Naive thymus-derived CD8-positive, alpha-beta T cell (primary cell): ENCODE results near the gene PHOSPHO2. TPM values are rescaled to one million over a fixed set of nuclear protein-coding genes. Genes with fewer than 3 reads are reported as not detected.
"Not testable (repeated sequence)": the region's sequence is repeated elsewhere in the genome, so short reads cannot be mapped to it uniquely, and the experiment has no call there.

ENCODE experiments used
- ATAC-seq, 2 donors: fragments of 150-1000 bp; cut with Tn5 transposase in 1 of 2; sonication (Bioruptor Pico), chemical (Tn5 transposase) in 1 of 2; 1 replicate in 1 of 2; 2 replicates in 1 of 2; pipeline ENCODE4 v1.10.0; 2021; ENCODE audit warnings: mild to moderate bottlenecking in 2 of 2, moderate library complexity in 2 of 2
- POLR2A ChIA-PET: fragments of 350-600 bp; sonication (Branson Sonifier 250); formaldehyde crosslinking; loops from one replicate; lab custom pipeline; 2021; ENCODE audit warnings: antibody characterized with exemption; lab: Charles Lee
- DNase-seq, 10 donors: peaks; one replicate each; pipeline versions ENCODE4 v3.0.0 to v3.0.0-alpha.2; 2020 to 2022
- H3K27ac Mint-ChIP-seq, 10 donors: one replicate each; pipeline ENCODE4 v1.8.0; 2020 to 2022; ENCODE audit warnings: mild to moderate bottlenecking in 10 of 10, mixed read lengths in 10 of 10, moderate library complexity in 4 of 10, inconsistent platforms in 1 of 10
- H3K27me3 Mint-ChIP-seq, 5 donors: one replicate each; pipeline ENCODE4 v1.8.0; 2021 to 2022; ENCODE audit warnings: mixed read lengths in 5 of 5
- H3K36me3 Mint-ChIP-seq, 3 donors: one replicate each; pipeline ENCODE4 v1.8.0; 2020 to 2022; ENCODE audit warnings: mixed read lengths in 3 of 3, mild to moderate bottlenecking in 2 of 3, inconsistent platforms in 1 of 3
- H3K4me1 Mint-ChIP-seq, 4 donors: one replicate each; pipeline ENCODE4 v1.8.0; 2021 to 2022; ENCODE audit warnings: mixed read lengths in 4 of 4
- H3K4me3 Mint-ChIP-seq, 10 donors: one replicate each; pipeline ENCODE4 v1.8.0; 2020 to 2022; ENCODE audit warnings: mild to moderate bottlenecking in 10 of 10, mixed read lengths in 10 of 10, moderate library complexity in 6 of 10, inconsistent platforms in 1 of 10
- H3K9me3 Mint-ChIP-seq, 9 donors: one replicate each; pipeline ENCODE4 v1.8.0; 2020 to 2022; ENCODE audit warnings: mixed read lengths in 9 of 9, mild to moderate bottlenecking in 3 of 9, inconsistent platforms in 1 of 9, moderate library complexity in 1 of 9
- polyA plus RNA-seq, 3 donors: library from polyadenylated mRNA; unstranded; fragments of 300-500 nt; fragmentation: Illumina TruSeq; gene quantifications; one replicate each; pipeline ENCODE4 v1.2.3, GENCODE V29; 2021
- total RNA-seq, 8 experiments: library from RNA in 2 of 8; stranded (reverse) in 2 of 8; gene quantifications; one replicate each; pipeline ENCODE4 v1.2.3 and lab custom pipeline; 2021 to 2026

Gene PHOSPHO2
- total and polyA plus RNA-seq, 5 experiments from 2014 or later: 5.5 to 8.8 (median 7.7) TPM

DNA sequence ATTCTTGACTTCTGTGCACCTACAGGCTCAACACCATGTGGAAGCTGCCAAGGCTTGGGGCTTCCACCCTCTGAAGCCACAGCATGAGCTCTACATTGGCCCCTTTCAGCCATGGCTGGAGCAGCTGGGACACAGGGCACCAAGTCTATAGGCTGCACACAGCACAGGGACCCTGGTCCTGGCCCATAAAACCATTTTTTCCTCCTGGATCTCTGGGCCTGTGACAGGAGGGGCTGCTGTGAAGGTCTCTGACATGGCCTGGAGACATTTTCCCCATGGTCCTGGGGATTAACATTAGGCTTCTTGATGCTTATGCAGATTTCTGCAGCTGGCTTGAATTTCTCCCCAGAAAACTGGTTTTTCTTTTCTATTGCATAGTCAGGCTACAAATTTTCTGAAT lies 6.3 kb upstream of the PHOSPHO2 start:
- not testable (repeated sequence) for ATAC-seq

DNA sequence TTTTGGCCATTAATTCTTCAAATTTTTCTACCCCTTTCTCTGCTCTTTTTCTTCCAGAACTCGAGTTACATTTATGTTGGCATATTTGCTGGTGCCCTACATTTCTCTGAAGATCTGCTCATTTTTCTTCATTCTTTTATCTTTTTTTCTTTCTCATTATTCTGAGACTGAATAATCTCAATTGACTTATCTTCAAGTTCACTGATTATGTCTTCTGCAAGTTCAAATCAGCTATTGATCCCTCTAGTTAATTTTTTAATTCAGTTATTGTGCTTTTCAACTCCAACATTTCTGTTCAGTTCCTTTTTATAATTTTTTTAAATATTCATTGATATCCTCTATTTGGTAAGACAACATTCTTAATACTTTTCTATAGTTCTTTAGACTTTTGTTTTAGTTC lies 3.3 kb upstream of the PHOSPHO2 start:
- Mint-ChIP-seq H3K27ac (peak overlapping the region in 1 of 10 donors; percentile 87), H3K4me1 (peaks cover 7 to 21% (median 19%) of the 10 kb centered on the region in 4 donors), H3K36me3 (peaks cover 0 to 21% (median 14%) of the 10 kb centered on the region in 3 donors), H3K4me3 (no peak overlapping the region), H3K27me3 (peaks cover 0 to 16% (median 4%) of the 10 kb centered on the region in 5 donors), H3K9me3 (peaks cover 6 to 28% (median 23%) of the 10 kb centered on the region in 9 donors)
- POLR2A ChIA-PET: no interaction called here
- no peak for ATAC-seq
- no peak for DNase-seq

More for the DNA sequence above, 6.3 kb upstream of the PHOSPHO2 start:
- H3K27me3 Mint-ChIP-seq: peaks cover 0 to 16% (median 4%) of the 10 kb centered on the region in 5 donors
- H3K4me1 Mint-ChIP-seq: peaks cover 0 to 10% (median 0%) of the 10 kb centered on the region in 4 donors
- POLR2A ChIA-PET, H3K4me3 Mint-ChIP-seq, H3K27ac Mint-ChIP-seq, DNase-seq: not testable (repeated sequence)
- H3K9me3 Mint-ChIP-seq: peaks cover 6 to 28% (median 23%) of the 10 kb centered on the region in 9 donors
- peaks cover 0 to 21% (median 14%) of the 10 kb centered on the region in 3 donors for H3K36me3 Mint-ChIP-seq

DNA sequence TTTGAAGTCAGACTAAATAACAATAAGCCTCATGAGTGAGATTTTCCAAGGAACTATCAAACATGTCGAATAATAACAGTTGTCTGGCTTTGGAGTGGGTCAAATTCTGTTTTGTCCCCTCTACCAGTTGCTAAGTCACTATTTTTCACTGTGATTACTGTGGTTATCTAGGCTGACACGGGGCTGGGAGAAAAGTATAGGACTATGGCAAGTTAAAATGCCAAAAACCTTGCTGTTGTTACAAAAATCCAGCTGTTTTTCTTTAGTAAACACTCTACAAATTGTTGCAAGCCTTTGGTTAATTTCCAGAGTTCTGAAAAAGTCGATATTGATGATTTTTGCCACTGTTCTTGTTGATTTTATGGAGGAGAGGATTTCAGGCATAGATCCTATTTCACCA lies 1.6 kb upstream of the PHOSPHO2 start:
- peaks cover 0 to 16% (median 4%) of the 10 kb centered on the region in 5 donors for H3K27me3 Mint-ChIP-seq
- POLR2A ChIA-PET: no interaction called here
- peaks cover 6 to 28% (median 23%) of the 10 kb centered on the region in 9 donors for H3K9me3 Mint-ChIP-seq
- peaks cover 7 to 21% (median 20%) of the 10 kb centered on the region in 4 donors for H3K4me1 Mint-ChIP-seq
- peak overlapping the region in 6 of 10 donors; percentile 19 to 100 (median 86) for H3K27ac Mint-ChIP-seq
- ATAC-seq (no peak), DNase-seq (peak in 1 of 10 donors; percentile 7)
- H3K4me3 Mint-ChIP-seq: no peak overlapping the region
- peaks cover 8 to 21% (median 14%) of the 10 kb centered on the region in 3 donors for H3K36me3 Mint-ChIP-seq

DNA sequence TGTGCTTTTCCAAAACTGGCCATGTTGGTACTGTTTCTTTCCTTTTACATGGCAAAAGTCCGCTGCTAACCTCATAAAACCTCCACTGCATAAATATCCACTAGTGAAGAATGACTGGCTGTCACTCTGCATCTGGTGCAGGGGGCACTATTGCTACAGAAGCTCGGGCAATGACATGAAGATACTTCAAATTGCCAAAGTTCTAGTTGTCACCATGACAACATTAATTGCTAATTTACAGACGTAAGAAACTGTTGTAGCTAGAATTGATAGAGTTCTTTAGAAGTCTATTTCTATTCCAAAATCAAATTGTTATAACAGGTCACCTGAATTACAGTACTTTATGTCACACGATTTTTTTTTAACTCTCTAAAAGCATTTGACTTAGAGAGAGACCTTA lies 909 bp upstream of the PHOSPHO2 start:
- peaks cover 7 to 24% (median 20%) of the 10 kb centered on the region in 4 donors for H3K4me1 Mint-ChIP-seq
- ATAC-seq (no peak), DNase-seq (peak in 6 of 10 donors; percentile 14 to 50 (median 38))
- peak overlapping the region; percentile 83 to 97 (median 91) for H3K4me3 Mint-ChIP-seq
- peaks cover 11 to 18% (median 14%) of the 10 kb centered on the region in 3 donors for H3K36me3 Mint-ChIP-seq
- POLR2A ChIA-PET: no interaction called here
- H3K27me3 Mint-ChIP-seq: peaks cover 0 to 16% (median 4%) of the 10 kb centered on the region in 5 donors
- H3K27ac Mint-ChIP-seq: peak overlapping the region; percentile 91 to 100 (median 99)
- peaks cover 6 to 26% (median 21%) of the 10 kb centered on the region in 9 donors for H3K9me3 Mint-ChIP-seq

DNA sequence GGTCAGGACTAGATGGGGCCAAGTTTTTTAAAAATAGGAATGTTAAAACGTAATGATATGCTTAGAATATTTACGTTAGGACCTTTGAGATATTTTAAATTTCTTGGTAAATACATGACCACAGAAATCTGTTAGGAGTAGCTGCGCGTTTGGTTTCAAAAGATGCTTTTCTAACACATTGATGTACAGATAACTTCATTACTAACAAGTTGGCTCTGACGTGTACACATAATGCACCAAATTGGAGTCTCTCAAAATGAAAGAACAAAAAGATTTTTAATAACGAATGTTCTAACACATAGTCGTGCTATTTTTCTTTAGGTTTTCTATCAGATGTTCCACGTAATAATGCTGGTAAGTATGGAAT lies 608 bp downstream of the PHOSPHO2 start:
- peak overlapping the region; percentile 83 to 97 (median 91) for H3K4me3 Mint-ChIP-seq
- H3K4me1 Mint-ChIP-seq: peaks cover 7 to 29% (median 23%) of the 10 kb centered on the region in 4 donors
- peak overlapping the region; percentile 84 to 100 (median 99) for H3K27ac Mint-ChIP-seq
- ATAC-seq (no peak), DNase-seq (no peak)
- H3K36me3 Mint-ChIP-seq: peaks cover 13 to 22% (median 16%) of the 10 kb centered on the region in 3 donors
- POLR2A ChIA-PET: interaction anchor here (1.0 kb wide), 2 partner anchors 104 to 110 kb away, joined by 3 to 5 read pairs; partner anchors contain the start of genes PPIG and SSB
- H3K27me3 Mint-ChIP-seq: peaks cover 0 to 16% (median 2%) of the 10 kb centered on the region in 5 donors
- peaks cover 3 to 18% (median 12%) of the 10 kb centered on the region in 9 donors for H3K9me3 Mint-ChIP-seq

GRCh38 chr2:169696381-169696780 lies 2.1 kb downstream of the PHOSPHO2 start:
- Mint-ChIP-seq H3K4me1 (peaks cover 7 to 30% (median 23%) of the 10 kb centered on the region in 4 donors), H3K27me3 (peaks cover 0 to 6% (median 0%) of the 10 kb centered on the region in 5 donors), H3K36me3 (peaks cover 5 to 32% (median 16%) of the 10 kb centered on the region in 3 donors), H3K9me3 (peaks cover 0 to 8% (median 6%) of the 10 kb centered on the region in 9 donors), H3K27ac (peak overlapping the region in 1 of 10 donors; percentile 12), H3K4me3 (no peak overlapping the region)
- ATAC-seq (no peak), DNase-seq (no peak)
- POLR2A ChIA-PET: no interaction called here

DNA sequence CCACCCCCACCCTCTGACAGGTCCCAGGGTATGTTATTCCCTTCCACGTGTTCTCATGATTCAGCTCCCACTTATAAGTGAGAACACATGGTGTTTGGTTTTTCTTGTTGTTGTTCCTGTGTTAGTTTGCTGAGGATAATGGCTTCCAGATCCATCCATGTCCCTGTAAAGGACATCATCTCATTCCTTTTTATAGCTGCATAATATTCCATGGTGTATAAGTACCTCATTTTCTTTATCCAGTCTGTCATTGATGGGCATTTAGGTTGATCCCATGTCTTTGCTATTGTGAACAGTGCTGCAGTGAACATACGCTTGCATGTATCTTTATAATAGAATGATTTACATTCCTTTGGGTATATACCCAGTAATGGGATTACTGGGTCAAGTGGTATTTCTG lies 4.9 kb downstream of the PHOSPHO2 start:
- POLR2A ChIA-PET: interaction anchor here (0.7 kb wide), 1 partner anchor 1249 kb away, joined by 12 read pairs; no protein-coding TSS in a partner anchor
- peaks cover 1 to 22% (median 14%) of the 10 kb centered on the region in 4 donors for H3K4me1 Mint-ChIP-seq
- not testable (repeated sequence) for H3K4me3 Mint-ChIP-seq, H3K9me3 Mint-ChIP-seq, H3K27ac Mint-ChIP-seq, H3K27me3 Mint-ChIP-seq, DNase-seq, ATAC-seq
- H3K36me3 Mint-ChIP-seq: peaks cover 0 to 40% (median 21%) of the 10 kb centered on the region in 3 donors

DNA sequence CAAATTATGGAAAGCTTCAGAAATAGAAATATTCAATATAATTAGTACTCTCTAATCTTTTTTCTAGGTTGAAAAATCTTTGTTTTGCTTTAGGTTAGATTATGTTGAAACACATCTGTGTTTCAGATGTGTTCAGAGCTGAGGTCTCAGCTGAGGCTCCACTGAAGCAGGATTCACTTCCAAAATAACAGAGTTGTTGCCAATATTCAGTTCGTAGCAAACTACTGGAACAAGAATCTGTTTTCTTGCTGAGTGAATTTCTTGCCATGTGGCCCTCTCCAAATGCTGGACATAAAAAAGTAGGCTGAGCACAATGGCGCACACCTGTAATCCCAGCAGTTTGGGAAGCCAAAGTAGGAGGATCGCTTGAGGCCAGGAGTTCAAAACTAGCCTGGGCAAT lies 8.7 kb downstream of the PHOSPHO2 start:
- H3K27me3 Mint-ChIP-seq: no peaks in the 10 kb centered on the region
- no peak overlapping the region for H3K4me3 Mint-ChIP-seq
- H3K4me1 Mint-ChIP-seq: peaks cover 0 to 9% (median 4%) of the 10 kb centered on the region in 4 donors
- peaks cover 0 to 33% (median 23%) of the 10 kb centered on the region in 3 donors for H3K36me3 Mint-ChIP-seq
- no peak overlapping the region for H3K27ac Mint-ChIP-seq
- ATAC-seq (no peak), DNase-seq (no peak)
- no peaks in the 10 kb centered on the region for H3K9me3 Mint-ChIP-seq
- POLR2A ChIA-PET: interaction anchor here (0.5 kb wide), 1 partner anchor 96 kb away, joined by 4 read pairs; the partner anchor contains the start of gene SSB

DNA sequence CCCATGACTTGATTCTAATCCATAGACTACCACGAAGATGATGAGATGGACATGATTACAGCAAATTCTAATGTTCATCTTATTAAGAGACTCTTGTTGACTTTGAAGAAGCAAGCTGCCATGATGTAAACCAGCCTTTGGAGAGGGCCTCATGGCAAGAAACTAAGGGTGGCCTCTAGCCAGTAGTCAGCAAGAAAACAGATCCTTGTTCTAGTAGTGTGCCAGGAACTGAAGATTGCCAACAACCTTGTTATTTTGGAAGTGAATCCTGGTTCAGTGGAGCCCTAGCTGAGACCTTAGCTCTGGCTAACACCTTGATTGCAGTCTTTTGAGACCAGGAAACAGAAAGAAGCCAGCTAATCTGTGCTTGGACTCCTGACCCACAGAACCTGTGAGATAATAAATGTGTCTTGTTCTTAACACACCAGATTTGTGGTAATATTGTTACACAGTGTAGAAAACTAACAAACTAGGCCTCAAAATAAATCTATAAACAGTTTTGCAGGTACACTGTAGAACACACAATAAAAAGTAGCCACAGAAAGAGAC lies 10.0 kb downstream of the PHOSPHO2 start:
- ATAC-seq (no peak), DNase-seq (no peak)
- Mint-ChIP-seq H3K27ac (no peak overlapping the region), H3K9me3 (no peaks in the 10 kb centered on the region), H3K4me1 (peaks cover 0 to 6% (median 3%) of the 10 kb centered on the region in 4 donors), H3K36me3 (peaks cover 0 to 27% (median 19%) of the 10 kb centered on the region in 3 donors), H3K27me3 (no peaks in the 10 kb centered on the region), H3K4me3 (no peak overlapping the region)
- POLR2A ChIA-PET: no interaction called here

GRCh38 chr2:169705927-169706326 lies 11.7 kb downstream of the PHOSPHO2 start:
- POLR2A ChIA-PET: no interaction called here
- Mint-ChIP-seq H3K9me3 (no peaks in the 10 kb centered on the region), H3K4me1 (peaks cover 0 to 2% (median 0%) of the 10 kb centered on the region in 4 donors), H3K36me3 (peaks cover 0 to 17% (median 15%) of the 10 kb centered on the region in 3 donors), H3K27me3 (no peaks in the 10 kb centered on the region), H3K4me3 (no peak overlapping the region), H3K27ac (no peak overlapping the region)
- DNase-seq: no peak
- no peak for ATAC-seq

- H3K27me3 Mint-ChIP-seq: no peaks in the 10 kb centered on the region
- no peak overlapping the region for H3K4me3 Mint-ChIP-seq
- ATAC-seq: no peak
These were observed 13.4 kb downstream of the PHOSPHO2 start for GRCh38 chr2:169707626-169708025.

DNA sequence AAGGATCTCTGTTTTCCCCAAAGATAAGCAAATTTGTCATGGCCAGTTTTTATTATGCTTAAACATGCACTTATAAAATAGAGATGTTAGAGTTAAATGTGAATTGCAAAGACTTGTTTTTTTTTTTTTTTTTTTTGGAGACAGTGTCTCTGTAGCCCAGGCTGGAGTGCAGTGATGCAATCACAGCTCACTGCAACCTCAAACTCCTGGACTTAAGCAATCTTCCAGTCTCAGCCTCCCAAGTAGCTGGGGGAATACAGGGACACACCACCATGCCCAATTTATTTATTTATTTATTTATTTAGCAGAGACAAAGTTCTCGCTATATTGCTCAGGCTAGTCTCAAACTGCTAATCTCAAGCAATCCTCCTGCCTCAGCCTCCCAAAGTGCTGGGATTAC lies 15.1 kb downstream of the PHOSPHO2 start:
- Mint-ChIP-seq H3K4me3 (no peak overlapping the region), H3K27ac (no peak overlapping the region), H3K27me3 (no peaks in the 10 kb centered on the region), H3K9me3 (peaks cover 0 to 7% (median 3%) of the 10 kb centered on the region in 9 donors), H3K36me3 (peaks cover 2 to 12% (median 7%) of the 10 kb centered on the region in 3 donors), H3K4me1 (peaks cover 0 to 2% (median 0%) of the 10 kb centered on the region in 4 donors)
- ATAC-seq (no peak), DNase-seq (no peak)
- POLR2A ChIA-PET: no interaction called here

More at GRCh38 chr2:169707626-169708025, 13.4 kb downstream of the PHOSPHO2 start:
- Mint-ChIP-seq H3K9me3 (peaks cover 0 to 7% (median 3%) of the 10 kb centered on the region in 9 donors), H3K36me3 (peaks cover 2 to 12% (median 7%) of the 10 kb centered on the region in 3 donors), H3K4me1 (peaks cover 0 to 2% (median 0%) of the 10 kb centered on the region in 4 donors), H3K27ac (no peak overlapping the region)
- POLR2A ChIA-PET: no interaction called here
- DNase-seq: no peak

DNA sequence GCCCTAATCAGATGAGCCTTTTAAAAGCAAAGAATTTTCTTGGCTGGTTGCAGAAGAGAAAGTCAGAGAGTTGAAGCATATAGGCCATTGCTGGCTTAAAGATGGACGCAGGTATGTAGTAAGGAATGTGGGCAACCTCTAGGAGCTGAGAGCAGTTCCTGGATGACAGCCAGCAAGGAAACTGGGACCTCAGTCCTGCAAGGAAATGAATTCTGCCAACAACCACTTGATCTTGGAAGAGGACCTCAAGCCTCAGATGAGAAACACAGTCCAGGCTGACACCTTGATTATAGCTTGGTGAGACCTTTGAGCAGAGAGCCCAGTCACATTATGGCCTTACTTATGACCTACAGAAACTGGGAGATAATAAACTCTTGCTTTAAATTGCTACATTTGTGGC lies 15.7 kb downstream of the PHOSPHO2 start:
- peaks cover 0 to 2% (median 0%) of the 10 kb centered on the region in 4 donors for H3K4me1 Mint-ChIP-seq
- no peaks in the 10 kb centered on the region for H3K27me3 Mint-ChIP-seq
- POLR2A ChIA-PET: no interaction called here
- no peak overlapping the region for H3K27ac Mint-ChIP-seq
- ATAC-seq (no peak), DNase-seq (no peak)
- H3K9me3 Mint-ChIP-seq: peaks cover 0 to 7% (median 3%) of the 10 kb centered on the region in 9 donors
- no peak overlapping the region for H3K4me3 Mint-ChIP-seq
- peaks cover 2 to 12% (median 7%) of the 10 kb centered on the region in 3 donors for H3K36me3 Mint-ChIP-seq
